ENCODE results near the gene SCG3.
A peak's percentile ranks its signal among the peaks of the same experiment; 100 is the strongest.

SCG3 gene

GRCh38 chr15:51680321-51680720, 982 bp upstream of the SCG3 start:
- DNase-seq: no peak

- DNase-seq: no peak
Observed at GRCh38 chr15:51687565-51687964, 6.3 kb downstream of the SCG3 start.

- DNase-seq: peak; percentile 5
Observed at GRCh38 chr15:51688863-51689262, 7.6 kb downstream of the SCG3 start.

DNA sequence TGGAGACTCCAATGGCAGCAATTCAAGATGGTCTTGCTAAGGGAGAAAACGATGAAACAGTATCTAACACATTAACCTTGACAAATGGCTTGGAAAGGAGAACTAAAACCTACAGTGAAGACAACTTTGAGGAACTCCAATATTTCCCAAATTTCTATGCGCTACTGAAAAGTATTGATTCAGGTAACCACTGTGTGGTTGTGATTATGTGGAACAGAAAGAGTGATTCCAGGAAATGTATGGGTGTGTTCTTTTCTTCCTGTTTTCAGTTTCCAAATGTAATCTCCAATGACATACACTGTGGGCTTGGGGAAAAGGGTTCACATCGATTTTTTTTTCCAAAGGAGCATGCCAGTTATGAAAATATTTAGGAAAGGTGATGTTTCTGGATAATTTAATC, 10.9 kb downstream of the SCG3 start:
- DNase-seq: peak; percentile 2

DNA sequence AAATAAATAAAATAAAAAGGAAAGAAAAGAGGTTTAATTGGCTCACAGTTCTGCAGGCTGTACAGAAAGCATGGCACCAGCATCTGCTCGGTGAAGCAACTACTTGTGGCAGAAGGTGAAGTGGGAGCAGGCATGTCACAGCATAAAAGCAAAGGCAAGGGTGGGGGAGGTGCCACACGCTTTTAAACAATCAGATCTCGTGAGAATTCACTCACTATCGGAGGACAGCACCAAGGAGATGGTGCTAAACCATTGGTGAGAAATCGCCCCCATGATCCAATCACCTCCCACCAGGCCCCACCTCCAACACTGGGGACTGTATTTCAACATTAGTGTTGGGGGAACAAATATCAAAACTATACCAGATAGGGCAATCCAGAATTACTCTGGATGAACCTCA, 15.3 kb downstream of the SCG3 start:
- no peak for DNase-seq

GRCh38 chr15:51697163-51697562, 15.9 kb downstream of the SCG3 start:
- no peak for DNase-seq

- DNase-seq: no peak
Observed at GRCh38 chr15:51699373-51699772, 18.1 kb downstream of the SCG3 start.

GRCh38 chr15:51702710-51703109, 21.4 kb downstream of the SCG3 start:
- no peak for DNase-seq

- no peak for DNase-seq
Observed at GRCh38 chr15:51706291-51706690, 25.0 kb downstream of the SCG3 start.

- DNase-seq: no peak
Observed at GRCh38 chr15:51706926-51707608, 25.8 kb downstream of the SCG3 start.

GRCh38 chr15:51708013-51708412, 26.7 kb downstream of the SCG3 start:
- DNase-seq: no peak

GRCh38 chr15:51709031-51709430, 27.7 kb downstream of the SCG3 start:
- no peak for DNase-seq

DNA sequence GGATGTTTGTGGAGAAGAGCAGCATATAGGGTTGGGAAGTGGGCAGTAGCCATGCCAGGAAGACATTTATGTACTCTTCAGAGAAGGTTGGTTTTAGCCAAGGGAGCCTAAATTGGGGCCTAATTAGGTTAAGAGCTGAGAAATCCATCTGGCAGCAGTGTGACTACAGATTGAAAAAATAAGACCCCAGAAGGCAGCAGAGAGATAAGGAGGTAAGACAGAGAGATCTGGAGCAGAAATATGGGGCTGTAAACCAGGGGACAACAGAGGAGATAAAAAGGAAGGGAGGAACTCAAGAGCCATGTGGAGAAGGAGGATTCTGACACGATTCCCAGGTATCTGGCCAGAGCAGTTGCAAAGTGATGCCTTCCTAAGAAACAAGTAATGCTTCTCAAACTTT, 32.9 kb downstream of the SCG3 start:
- DNase-seq: no peak

GRCh38 chr15:51714911-51715310, 33.6 kb downstream of the SCG3 start:
- no peak for DNase-seq

- DNase-seq: no peak
Observed at GRCh38 chr15:51718219-51718618, 36.9 kb downstream of the SCG3 start.

GRCh38 chr15:51718746-51719145, 37.4 kb downstream of the SCG3 start:
- no peak for DNase-seq

DNA sequence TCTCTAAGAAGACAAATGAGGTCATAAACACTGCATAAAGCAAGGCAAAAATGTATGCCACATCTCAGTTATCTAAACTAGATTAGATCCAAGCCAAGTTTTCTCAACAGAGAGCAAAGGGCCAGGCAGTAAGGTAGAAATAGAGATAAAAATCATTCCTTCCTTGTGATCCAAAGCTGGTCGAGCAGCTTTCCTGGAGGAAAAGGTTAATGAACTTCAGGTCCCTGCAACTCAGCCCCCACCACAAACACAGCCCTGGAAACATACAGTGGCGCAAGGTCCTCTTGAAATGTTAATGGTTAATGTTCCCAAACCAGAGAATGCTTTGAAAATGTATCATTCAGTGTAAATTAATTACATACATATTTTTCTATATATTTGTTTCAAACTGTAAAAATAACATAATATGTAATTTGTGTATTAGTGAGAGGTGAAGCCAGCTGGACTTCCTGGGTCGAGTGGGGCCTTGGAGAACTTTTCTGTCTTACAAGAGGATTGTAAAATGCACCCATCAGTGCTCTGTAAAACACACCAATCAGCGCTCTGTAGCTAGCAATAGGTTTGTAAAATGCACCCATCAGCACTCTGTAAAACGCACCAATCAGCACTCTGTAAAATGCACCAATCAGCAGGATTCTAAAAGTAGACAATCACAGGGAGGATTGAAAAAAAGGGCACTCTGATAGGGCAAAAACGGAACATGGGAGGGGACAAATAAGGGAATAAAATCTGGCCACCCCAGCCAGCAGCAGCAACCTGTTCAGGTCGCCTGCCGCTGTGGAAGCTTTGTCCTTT, 39.1 kb downstream of the SCG3 start:
- no peak for DNase-seq

DNA sequence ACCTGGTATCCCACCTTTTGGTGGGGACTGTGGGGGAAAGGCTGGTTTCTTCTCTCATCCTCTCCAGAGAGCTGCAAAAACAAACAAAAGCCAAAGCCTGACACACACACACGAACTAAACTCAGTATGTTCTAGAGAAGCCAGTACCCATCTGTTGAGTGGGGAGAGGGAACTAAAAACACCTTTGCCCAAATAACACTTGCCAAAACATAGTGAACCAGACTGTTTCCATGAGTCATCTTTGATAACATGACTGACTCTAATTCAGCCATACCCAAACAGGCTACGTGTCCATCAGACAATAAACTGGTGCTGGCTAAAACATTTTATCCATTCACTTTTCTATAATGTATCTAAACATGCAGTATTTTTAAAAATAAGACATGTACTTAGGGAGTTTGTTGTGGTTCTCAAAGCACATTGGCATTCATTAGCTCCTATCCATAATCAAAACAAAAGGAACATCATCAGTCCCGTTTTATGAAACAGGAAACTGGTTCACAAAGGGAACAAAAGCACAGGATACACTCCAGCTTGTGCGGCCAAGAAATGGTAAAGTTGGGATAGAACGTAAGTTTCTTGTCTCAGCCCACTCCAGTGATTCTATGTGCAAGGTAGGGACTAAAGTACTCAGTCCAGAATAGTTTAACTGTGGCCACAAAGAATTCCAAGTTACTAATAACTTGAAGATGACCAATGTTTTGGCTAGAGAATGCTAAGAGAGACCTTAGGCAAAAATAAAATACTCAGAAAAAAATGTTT, 40.1 kb downstream of the SCG3 start:
- no peak for DNase-seq

GRCh38 chr15:51724199-51724598, 42.9 kb downstream of the SCG3 start:
- no peak for DNase-seq

- no peak for DNase-seq
Observed at GRCh38 chr15:51724673-51725072, 43.4 kb downstream of the SCG3 start.

GRCh38 chr15:51726302-51727073, 45.2 kb downstream of the SCG3 start:
- no peak for DNase-seq

- DNase-seq: no peak
Observed at GRCh38 chr15:51727141-51727897, 46.0 kb downstream of the SCG3 start.
